Vagina (tissue), 2 donors: ENCODE results near the gene OR2B2. TPM values are rescaled to one million over a fixed set of nuclear protein-coding genes. Genes with fewer than 3 reads are reported as not detected.

Experiments
- DNase-seq, 2 donors: peaks; one replicate each; pipeline ENCODE4 v3.0.0-alpha.2; 2017; ENCODE audit errors: extremely low spot score in 2 of 2
- H3K27ac ChIP-seq: fragments of 200-600 bp; sonication (generic); one replicate; pipeline ENCODE4 v1.5.1; 2019
- H3K27me3 ChIP-seq: fragments of 200-600 bp; sonication (generic); one replicate; pipeline ENCODE4 v1.5.1; 2019
- H3K36me3 ChIP-seq, 2 donors: fragments of 200-600 bp; sonication (generic); one replicate each; pipeline ENCODE4 v1.5.1; 2017 to 2019
- H3K4me1 ChIP-seq: fragments of 200-600 bp; sonication (generic); one replicate; pipeline ENCODE4 v1.5.1; 2019
- H3K4me3 ChIP-seq, 2 donors: fragments of 200-600 bp; sonication (generic); 1 replicate in 1 of 2; 2 replicates in 1 of 2; pipeline ENCODE4 v1.5.1; 2016 to 2019
- H3K9me3 ChIP-seq: fragments of 200-600 bp; sonication (generic); one replicate; pipeline ENCODE4 v1.5.1; 2019
- POLR2A ChIP-seq, 2 donors: fragments of 450-650 bp; IDR thresholded peaks; one replicate each; pipeline ENCODE4 v1.6.1; 2017; ENCODE audit warnings: antibody characterized with exemption in 2 of 2, mild to moderate bottlenecking in 2 of 2, moderate library complexity in 2 of 2
- POLR2AphosphoS5 ChIP-seq, 2 donors: sonication (generic); formaldehyde crosslinking; IDR thresholded peaks; one replicate each; pipeline ENCODE4 v1.9.0; 2017; ENCODE audit warnings: antibody characterized with exemption in 2 of 2, mild to moderate bottlenecking in 2 of 2, low read depth in 1 of 2; ENCODE audit not compliant: insufficient read depth in 1 of 2
- intact Hi-C: fragments of 100-400 bp; cut with DNase I; formaldehyde crosslinking; loops from one replicate; pipeline ENCODE4 v1.15.1; 2023
- total RNA-seq: library from RNA; depleted of rRNA; stranded (reverse); fragments of >200 nt; gene quantifications from one replicate; pipeline ENCODE4 v1.2.3, GENCODE V29; 2016
- TF ChIP-seq, protein P1 (sequence below), 3 experiments: fragments of 450-650 bp in 2 of 3; fragments of 200-600 bp in 1 of 3; sonication (generic) in 1 of 3; IDR thresholded peaks; one replicate each; pipeline ENCODE4 v1.5.1; 2017 to 2019; ENCODE audit warnings: antibody characterized with exemption in 3 of 3, mild to moderate bottlenecking in 2 of 3, moderate library complexity in 2 of 3

OR2B2 gene
- total RNA-seq, 1 donor from 2014 or later = not detected

- intact Hi-C loops = no loop called here
- DNase-seq = no peak
- H3K4me1 ChIP-seq = peaks cover 20% of the 10 kb centered on the region
- no peaks in the 10 kb centered on the region for H3K9me3 ChIP-seq
- H3K4me3 ChIP-seq = peak overlapping the region; percentile 56
- peak overlapping the region; percentile 50 for H3K27ac ChIP-seq
- H3K27me3 ChIP-seq = no peaks in the 10 kb centered on the region
- no peaks in the 10 kb centered on the region for H3K36me3 ChIP-seq
- TF ChIP-seq POLR2AphosphoS5 (IDR thresholded peaks at IDR 0.05; ENCODE audit: insufficient read depth in 1 of 2, low read depth in 1 of 2) (peak; percentile 80 to 83), POLR2A (IDR thresholded peaks at IDR 0.05) (peak in 1 of 2 donors; percentile 17)
- TF ChIP-seq, protein P1, sequence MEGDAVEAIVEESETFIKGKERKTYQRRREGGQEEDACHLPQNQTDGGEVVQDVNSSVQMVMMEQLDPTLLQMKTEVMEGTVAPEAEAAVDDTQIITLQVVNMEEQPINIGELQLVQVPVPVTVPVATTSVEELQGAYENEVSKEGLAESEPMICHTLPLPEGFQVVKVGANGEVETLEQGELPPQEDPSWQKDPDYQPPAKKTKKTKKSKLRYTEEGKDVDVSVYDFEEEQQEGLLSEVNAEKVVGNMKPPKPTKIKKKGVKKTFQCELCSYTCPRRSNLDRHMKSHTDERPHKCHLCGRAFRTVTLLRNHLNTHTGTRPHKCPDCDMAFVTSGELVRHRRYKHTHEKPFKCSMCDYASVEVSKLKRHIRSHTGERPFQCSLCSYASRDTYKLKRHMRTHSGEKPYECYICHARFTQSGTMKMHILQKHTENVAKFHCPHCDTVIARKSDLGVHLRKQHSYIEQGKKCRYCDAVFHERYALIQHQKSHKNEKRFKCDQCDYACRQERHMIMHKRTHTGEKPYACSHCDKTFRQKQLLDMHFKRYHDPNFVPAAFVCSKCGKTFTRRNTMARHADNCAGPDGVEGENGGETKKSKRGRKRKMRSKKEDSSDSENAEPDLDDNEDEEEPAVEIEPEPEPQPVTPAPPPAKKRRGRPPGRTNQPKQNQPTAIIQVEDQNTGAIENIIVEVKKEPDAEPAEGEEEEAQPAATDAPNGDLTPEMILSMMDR (IDR thresholded peaks at IDR 0.05) = no peak
Observed at GRCh38 chr6:27873021-27873940, 38.9 kb downstream of the OR2B2 start.

DNA sequence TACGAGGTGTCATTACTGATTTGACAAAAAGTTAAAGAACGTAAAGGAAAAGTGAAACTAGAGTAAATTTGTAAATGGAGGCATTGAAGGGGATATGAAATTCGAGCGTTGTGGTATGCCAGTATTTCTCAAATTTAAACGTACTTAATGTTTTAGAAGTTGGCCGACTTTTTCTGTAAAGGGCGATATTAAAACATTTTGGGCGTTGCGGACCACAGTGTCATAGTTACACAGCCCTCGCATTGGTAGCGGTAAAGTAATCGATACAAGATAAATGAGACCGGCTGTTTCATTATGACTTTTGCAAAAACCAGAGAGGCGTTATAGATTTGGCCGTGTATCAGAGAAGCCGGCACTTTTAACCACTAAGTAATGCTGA lies 39.6 kb downstream of the OR2B2 start:
- H3K9me3 ChIP-seq = no peaks in the 10 kb centered on the region
- intact Hi-C loops = no loop called here
- H3K4me3 ChIP-seq = peak overlapping the region; percentile 56
- no peak for DNase-seq
- peaks cover 24% of the 10 kb centered on the region for H3K4me1 ChIP-seq
- no peaks in the 10 kb centered on the region for H3K36me3 ChIP-seq
- peak overlapping the region; percentile 50 for H3K27ac ChIP-seq
- no peaks in the 10 kb centered on the region for H3K27me3 ChIP-seq
- TF ChIP-seq, protein P1 (IDR thresholded peaks at IDR 0.05) = no peak
- no peak for TF ChIP-seq POLR2A (IDR thresholded peaks at IDR 0.05)
- no peak for TF ChIP-seq POLR2AphosphoS5 (IDR thresholded peaks at IDR 0.05; ENCODE audit: insufficient read depth in 1 of 2, low read depth in 1 of 2)

DNA sequence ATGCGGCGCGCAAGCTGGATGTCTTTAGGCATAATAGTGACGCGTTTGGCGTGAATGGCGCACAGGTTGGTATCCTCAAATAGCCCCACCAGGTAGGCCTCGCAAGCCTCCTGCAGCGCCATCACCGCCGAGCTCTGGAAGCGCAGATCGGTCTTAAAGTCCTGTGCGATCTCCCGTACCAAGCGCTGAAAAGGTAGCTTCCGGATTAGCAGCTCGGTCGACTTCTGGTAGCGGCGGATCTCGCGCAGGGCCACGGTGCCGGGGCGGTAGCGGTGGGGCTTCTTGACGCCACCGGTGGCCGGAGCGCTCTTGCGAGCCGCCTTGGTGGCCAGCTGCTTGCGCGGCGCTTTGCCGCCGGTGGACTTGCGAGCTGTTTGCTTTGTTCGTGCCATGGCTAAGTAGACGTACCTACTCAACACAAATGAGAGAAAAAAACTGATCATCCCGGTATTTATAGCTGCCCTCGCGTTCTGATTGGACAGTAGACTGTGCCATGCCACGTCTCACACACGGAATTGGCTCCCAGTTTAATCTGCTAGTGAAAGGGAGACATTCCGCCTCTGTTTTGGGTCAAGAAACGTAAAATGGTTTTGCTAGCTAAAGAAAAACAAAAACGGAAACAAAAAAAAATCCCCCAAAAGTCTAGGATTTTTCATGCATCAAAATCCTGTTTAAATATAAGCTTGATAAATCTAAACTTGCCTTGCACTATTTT lies 40.1 kb downstream of the OR2B2 start:
- no peaks in the 10 kb centered on the region for H3K27me3 ChIP-seq

GRCh38 chr6:27870291-27870870 lies 41.8 kb downstream of the OR2B2 start:
- H3K27me3 ChIP-seq = no peaks in the 10 kb centered on the region
- no peaks in the 10 kb centered on the region for H3K9me3 ChIP-seq
- TF ChIP-seq, protein P1 (IDR thresholded peaks at IDR 0.05) = no peak
- TF ChIP-seq POLR2A (IDR thresholded peaks at IDR 0.05) = no peak
- no peak for TF ChIP-seq POLR2AphosphoS5 (IDR thresholded peaks at IDR 0.05; ENCODE audit: insufficient read depth in 1 of 2, low read depth in 1 of 2)
- no peak overlapping the region for H3K4me3 ChIP-seq
- no peak for DNase-seq
- no peaks in the 10 kb centered on the region for H3K36me3 ChIP-seq
- peaks cover 47% of the 10 kb centered on the region for H3K4me1 ChIP-seq
- intact Hi-C loops = no loop called here
- H3K27ac ChIP-seq = no peak overlapping the region

More for the DNA sequence above, 40.1 kb downstream of the OR2B2 start:
- intact Hi-C loops = no loop called here
- Histone ChIP-seq H3K27ac (peak overlapping the region; percentile 79), H3K4me1 (peaks cover 30% of the 10 kb centered on the region), H3K36me3 (no peaks in the 10 kb centered on the region), H3K9me3 (no peaks in the 10 kb centered on the region), H3K4me3 (peak overlapping the region; percentile 56)
- DNase-seq = no peak
- TF ChIP-seq POLR2AphosphoS5 (IDR thresholded peaks at IDR 0.05; ENCODE audit: insufficient read depth in 1 of 2, low read depth in 1 of 2) (peak; percentile 89 to 92), POLR2A (IDR thresholded peaks at IDR 0.05) (peak in 1 of 2 donors; percentile 74)
- TF ChIP-seq, protein P1 (IDR thresholded peaks at IDR 0.05) = no peak
